HG02852 (cell line): ENCODE data around the gene WDR18.

ENCODE experiments used
- ATAC-seq: cut with Tn5 transposase; IDR thresholded peaks from one replicate; pipeline ENCODE4 v1.9.1; 2021; ENCODE audit warnings: mild to moderate bottlenecking, moderate library complexity; ENCODE audit not compliant: unreplicated experiment

The WDR18 gene

DNA sequence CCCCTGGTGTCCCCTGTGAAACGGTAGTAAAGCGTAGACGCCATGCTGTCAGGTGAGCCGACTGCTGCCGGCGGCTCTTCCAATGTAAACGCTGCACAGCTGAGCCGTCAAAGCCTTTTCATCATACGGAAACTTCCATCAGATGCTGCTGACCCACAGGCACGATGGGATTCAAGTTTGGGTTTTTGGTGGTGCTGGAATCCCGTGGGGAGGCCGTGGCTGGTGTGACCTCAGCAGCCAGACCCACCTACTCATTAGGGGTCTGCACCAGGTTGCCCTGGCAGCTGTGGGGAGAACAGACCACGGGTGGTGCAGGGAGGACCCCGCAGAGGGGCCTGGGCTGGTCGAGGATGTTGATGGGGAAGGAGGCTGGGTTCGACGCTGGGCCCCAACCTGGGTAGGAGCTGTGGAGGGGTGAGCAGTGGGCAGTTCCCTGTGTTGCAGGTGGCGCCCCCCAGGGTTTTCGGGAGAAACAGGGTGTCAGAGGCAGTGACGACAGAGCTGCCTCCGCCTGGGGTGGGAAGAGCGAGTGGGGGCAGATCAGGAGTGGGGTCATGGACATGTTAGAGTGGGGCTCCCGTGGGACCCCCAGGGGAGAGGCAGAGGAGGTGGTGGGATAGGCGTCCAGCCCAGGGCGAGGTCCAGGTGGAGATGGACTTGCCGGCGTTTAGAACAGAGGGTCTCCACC, 22.7 kb downstream of the WDR18 start:
- no peak for ATAC-seq

DNA sequence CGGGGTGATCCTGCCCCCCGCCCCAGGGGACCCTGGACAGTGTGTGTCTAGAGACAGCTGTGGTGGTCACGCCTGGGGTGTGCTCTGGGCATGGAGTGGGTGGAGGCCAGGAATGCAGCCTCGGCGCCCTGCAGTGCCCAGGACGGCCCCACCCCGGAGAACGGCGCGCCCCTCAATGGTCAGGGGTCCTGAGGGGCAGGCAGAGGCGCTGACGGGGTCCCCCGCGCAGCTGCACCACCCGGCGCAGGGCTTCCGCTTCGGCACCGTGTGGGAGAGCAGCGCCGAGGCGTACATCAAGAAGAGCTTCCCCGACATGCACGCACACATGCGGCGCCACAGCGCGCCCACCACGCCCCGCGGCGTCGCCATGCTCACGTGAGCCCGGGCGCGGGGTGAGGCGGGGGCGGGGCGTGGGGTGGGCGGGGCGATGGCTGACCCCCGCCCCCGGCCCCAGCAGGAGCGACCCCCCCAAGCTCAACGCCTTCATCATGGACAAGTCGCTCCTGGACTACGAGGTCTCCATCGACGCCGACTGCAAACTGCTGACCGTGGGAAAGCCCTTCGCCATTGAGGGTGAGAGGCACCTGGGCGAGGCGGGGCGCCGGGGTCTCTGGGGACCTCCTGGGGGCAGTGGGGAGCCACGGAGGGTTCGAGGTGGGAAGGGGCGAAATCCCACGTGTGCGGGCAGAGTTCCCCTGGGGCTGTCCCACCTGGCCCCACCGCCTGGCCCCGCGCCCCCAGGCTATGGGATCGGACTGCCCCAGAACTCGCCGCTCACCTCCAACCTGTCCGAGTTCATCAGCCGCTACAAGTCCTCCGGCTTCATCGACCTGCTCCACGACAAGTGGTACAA, 23.5 kb downstream of the WDR18 start:
- ATAC-seq, result no peak

DNA sequence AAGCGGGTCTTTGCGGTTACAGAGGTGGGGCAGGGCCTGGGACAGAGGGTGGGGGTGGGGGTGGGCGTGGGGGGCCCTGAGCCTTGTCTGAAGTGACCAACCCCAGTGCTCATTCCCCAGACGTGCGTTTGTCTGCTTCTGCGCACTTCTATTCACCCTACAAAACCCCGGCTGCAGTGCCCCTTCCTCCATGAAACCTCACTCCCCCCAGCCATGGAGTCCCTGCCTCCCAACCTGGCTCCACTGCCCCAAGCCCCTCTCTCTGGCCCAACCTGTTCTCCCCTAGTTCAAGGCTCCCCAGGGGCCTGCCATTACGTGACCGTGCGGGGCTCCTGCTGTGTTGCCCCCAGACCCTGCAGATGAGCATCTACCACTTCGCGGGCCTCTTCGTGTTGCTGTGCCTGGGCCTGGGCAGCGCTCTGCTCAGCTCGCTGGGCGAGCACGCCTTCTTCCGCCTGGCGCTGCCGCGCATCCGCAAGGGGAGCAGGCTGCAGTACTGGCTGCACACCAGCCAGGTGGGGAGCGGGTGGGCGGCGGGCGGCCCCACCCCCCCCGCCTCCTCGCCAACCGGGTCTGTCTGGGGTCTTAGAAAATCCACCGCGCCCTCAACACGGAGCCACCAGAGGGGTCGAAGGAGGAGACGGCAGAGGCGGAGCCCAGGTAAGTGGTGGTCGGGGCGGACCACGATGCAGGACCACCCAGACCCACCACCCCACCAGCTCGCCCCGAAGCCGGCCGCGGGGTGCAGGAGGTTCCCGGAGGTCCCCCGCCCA, 24.3 kb downstream of the WDR18 start:
- ATAC-seq, result no peak

DNA sequence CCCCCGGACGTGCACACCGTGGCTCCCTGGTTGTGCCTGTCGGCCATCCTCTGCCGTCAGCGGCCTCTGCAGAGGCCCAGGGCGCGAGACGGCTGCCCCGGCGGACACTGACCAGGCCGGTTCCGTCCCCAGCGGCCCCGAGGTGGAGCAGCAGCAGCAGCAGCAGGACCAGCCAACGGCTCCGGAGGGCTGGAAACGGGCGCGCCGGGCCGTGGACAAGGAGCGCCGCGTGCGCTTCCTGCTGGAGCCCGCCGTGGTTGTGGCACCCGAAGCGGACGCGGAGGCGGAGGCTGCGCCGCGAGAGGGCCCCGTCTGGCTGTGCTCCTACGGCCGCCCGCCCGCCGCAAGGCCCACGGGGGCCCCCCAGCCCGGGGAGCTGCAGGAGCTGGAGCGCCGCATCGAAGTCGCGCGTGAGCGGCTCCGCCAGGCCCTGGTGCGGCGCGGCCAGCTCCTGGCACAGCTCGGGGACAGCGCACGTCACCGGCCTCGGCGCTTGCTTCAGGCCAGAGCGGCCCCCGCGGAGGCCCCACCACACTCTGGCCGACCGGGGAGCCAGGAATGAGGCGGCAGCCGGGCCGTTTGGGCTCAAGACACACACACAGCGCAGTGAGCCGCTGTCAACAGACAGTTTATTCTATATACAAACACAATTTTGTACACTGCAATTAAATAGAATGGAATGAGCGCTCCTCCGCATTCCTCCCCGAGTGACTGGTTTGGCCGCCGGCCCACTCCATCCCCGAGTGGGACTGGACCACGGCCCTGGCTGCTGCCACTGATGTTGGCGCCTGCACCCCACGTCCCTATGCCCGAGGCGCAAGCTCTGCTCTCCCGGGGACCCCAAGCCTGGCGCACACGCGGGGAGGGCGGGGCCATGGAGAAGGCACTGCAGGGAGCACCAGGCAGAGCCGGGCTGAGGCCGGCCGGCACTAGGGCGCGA, 25.2 kb downstream of the WDR18 start:
- no peak for ATAC-seq

DNA sequence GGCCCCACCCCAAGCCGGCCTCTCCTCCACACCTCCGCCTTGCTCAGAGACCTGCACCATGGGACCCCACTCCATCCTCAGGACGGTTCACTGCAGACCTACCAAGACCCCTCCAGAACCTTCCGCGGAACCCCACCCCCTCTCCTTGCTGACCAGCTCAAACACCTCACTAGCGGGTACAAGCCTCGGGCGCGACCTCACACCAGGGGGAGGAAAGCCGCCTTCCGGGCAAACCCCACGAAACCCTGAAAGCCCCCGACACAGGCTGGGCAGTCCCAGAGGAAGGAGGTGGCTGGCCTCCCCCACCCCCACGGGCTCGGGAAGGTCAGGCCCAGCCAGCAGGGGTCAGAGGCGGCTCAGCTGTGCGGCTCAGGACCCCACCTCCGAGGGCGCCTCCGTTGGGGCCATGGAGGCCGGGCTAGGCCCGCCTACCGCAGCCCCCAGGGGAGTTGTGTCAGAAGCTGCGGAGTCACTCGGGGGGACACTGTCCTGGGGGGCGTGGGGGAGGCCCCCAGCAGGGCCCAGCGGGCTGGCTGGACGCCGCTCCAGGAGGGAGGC, 25.9 kb downstream of the WDR18 start:
- ATAC-seq, result no peak

DNA sequence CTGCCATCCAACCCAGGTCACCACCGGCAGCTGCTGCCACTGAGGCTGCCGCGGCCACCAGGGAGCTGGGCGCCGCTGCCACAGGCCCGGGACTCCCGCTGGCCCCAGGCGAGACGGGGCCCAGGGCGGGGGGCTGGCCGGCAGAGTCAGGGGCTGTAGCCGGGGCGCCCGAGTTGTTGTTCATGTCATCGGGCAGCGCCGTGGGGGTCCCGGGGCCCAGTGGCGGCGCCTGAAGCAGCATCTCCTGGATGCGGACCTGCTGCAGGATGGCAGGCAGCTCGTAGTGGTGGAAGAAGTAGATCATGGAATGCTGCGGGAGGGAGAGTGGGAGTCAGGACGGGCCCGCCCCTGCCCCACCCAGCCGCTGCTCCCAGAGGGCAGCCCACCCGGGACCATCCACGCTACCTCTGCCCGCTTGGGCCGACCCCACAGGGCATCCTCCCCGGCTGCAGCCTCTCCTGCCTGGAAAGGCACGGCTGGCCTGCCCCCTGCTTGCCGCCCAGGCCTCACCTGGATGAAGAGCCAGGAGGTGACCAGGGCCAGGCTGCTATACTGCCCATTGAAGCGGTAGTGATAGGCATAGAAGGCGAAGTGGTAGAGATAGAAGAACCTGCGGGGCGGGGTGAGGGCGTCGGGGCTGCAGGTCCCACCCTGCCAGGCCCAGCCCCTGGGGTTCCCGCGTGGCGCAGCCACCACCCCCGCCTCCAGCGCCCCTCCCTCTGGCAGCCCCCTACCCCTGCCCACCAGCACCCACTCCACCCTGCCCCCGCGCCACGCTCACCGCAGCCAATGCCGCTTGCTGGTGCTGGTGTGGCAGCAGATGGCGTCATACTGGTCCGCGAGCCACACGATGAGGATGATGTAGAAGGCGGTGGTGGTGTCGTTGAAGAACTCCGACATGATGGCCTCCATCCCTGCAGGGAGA, 26.7 kb downstream of the WDR18 start:
- ATAC-seq, result no peak

DNA sequence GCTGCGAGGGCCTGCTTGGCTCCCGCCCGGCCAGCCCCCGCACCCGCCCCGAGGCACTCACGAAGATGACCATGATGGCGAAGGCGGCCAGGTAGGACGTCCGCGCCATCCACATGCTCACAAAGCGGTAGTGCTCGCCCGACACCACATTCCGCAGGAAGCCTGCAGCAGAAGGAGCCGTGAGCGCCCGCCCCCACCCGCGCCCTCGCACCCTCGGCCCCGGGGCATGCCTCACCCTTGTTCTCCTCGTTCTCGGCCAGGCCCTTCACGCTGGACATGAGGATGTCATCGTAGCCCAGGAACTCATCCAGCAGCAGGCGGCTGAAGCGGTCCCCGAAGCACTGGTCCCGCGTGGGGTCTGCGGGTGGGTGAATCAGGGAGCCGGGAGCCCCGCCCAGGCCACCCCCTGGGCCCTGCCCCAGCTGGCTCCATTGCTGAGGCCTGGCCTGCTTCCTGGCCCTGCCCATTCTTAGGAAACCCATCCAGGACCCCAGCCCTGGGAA, 27.7 kb downstream of the WDR18 start:
- no peak for ATAC-seq

DNA sequence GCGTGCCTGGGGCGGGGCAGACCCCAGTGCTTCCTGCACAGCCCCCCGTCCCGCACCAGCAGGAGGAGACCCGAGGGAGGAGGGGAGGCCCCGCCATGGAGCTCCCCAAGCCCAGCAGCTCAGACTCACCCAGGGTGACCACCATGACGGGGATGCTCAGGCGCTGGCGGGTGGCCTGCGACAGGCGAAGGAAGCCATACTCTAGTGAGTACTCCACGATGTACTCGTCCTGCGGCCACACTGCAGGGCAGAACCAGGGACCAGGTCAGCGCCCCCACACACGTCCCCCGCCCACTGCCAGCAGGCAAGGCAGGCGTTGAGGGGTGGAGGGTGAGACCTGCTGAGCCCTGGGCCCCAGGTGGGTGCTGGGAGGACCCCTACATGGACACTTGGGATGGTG, 28.2 kb downstream of the WDR18 start:
- no peak for ATAC-seq

DNA sequence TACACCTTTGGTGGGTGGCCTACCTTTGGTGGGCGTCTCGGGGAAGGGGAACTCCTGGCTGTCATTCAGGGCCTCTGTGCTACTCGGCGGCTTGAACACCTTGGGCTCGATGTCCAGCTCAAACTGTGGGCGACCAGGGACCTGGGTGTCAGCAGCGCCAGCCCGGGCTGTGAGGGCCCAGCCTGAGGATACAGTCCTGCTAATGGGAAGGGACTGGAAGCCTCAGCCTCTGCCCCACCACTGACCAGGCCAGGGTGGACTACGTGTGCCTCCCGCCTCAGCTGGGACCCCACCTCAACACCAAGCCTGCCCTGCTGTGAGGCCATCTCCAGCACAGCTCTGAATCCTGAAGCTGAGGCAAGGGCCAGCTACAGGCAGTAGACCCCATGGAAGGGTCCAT, 29.1 kb downstream of the WDR18 start:
- ATAC-seq, result no peak

DNA sequence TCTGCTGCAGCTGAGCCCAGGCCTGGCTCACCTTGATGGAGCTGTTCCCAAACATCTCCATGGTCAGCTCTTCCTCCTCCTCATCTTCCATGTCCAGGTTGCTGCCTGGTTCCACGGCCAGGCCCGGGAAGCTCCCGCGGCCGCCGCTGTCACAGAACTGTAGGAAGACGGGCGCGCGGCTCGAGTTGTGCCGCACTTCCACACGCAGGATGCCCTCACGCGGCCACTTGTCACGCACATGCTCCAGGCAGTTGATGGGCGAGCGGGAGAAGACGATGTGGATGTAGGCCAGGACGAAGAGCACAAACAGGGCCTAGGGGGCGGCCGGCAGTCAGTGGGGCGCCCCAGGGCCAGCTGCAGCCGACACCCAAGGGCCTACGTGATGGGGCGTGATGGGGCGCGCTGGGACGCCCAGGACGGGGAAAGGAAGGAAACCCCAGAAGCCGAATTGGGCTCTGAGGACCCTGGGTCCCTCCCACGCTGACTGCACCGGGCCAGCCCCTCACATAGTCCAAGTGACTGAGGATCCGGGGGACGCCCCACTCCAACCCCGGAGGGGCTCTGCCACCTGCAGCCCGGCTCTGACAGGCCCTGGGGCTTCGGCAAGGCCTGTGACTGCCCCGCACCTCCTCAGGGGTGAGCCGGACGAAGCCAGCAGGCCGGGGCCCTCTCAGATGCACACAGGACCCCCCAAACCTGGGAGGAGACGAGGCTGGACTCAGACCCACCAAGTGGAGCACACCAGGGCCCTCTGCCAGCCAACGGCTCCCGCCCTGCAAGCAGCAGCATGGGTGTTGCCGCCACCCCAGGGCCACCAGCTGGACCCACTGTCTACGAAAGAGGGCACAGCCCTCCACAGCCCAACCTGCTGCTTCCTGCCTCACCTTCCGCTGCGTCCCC, 30.3 kb downstream of the WDR18 start:
- no peak for ATAC-seq

DNA sequence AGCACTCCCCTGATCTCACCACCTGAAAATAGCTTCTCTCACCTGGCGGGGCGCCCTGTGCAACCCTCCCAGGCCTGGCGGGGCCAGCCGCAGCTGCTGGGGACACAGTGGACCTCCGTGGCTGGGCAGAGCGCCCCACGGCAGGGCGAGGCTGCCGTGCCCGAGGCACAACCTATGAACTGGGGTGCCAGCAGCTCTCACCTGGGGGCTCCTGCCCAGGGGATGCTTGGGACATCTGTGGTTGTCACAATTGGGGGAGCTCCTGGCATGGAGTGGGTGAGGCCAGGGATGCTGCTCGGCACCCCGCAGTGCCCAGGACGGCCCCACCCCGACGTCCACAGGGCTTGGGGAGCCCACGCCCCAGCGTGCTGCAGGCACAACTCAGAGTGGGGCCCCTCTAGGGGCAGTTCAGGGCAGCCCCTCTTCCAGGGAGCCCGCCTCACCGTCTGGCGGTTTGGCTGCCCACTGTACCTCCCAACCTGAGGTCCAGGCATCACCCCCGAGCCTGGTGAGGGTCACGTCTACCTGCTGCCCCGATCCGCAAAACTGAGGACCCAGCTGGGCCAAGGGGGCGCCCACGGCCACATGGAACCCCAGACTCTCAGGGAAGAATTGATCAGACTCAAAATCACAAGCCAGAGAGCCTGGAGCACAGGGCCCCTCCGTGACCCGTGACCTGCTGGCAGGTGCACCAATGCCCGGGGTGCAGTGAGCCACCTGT, 31.1 kb downstream of the WDR18 start:
- no peak for ATAC-seq

DNA sequence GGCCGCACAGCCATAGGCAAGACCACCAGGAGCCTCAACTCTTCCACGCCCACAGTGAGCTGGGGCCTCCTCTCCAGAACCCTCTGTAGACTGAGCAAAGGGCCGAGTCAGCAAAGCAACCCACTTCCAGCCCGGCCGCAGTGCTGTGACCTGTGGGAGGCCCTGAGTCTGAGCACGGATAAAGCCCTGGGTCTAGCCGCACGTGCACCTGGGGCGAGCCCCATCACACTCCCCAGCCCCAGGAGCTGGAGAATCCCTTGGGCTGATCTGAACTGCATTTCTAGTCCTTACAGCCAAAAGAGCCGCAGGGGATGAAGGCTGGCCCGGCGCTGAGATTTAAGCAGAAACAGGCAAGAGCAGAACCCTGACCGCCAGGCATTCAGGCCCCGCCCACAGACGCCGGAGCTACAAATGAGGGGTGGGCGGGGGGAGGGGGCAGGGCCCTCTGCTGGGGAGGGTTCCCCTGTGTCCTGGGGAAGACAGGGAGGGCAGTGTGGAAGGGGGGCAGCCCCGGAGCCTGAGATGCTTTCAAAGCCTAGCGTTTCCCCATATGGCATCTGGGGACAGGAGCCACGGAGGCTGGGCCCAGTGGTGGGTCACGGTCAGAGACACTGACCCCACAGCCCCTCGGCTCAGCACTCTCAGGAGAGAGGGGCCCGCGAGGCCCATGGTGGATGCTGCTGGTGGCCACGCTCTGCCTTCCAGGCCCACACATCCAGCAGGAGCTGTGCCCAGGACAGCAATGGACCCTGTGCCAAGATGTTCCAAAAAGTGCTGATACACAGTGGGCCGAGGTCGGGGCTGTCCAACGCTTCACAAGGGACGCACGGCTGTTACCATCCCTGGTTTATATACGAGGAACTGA, 31.9 kb downstream of the WDR18 start:
- no peak for ATAC-seq

DNA sequence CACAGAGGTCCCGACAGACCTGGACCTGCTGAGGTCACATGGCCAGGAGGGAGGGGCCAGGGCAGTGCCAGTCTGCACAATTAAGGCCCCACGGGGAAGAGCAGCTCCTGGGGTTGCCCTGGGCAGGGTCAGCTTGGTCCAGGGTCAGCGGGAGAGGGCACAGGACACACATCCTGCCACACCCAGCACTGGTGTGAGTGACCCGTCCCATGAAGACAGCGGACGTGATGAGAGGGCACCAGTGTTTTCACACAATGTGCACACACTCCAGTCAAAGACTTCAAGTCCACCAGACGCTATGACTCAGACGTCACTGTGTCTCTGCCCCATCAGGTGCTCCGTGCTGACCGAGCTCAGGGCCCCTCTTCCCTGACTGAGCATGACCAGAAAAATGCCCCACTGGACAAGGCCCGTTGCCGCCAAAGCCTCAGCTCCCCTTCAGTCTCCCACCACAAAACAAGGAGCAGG, 32.5 kb downstream of the WDR18 start:
- no peak for ATAC-seq

DNA sequence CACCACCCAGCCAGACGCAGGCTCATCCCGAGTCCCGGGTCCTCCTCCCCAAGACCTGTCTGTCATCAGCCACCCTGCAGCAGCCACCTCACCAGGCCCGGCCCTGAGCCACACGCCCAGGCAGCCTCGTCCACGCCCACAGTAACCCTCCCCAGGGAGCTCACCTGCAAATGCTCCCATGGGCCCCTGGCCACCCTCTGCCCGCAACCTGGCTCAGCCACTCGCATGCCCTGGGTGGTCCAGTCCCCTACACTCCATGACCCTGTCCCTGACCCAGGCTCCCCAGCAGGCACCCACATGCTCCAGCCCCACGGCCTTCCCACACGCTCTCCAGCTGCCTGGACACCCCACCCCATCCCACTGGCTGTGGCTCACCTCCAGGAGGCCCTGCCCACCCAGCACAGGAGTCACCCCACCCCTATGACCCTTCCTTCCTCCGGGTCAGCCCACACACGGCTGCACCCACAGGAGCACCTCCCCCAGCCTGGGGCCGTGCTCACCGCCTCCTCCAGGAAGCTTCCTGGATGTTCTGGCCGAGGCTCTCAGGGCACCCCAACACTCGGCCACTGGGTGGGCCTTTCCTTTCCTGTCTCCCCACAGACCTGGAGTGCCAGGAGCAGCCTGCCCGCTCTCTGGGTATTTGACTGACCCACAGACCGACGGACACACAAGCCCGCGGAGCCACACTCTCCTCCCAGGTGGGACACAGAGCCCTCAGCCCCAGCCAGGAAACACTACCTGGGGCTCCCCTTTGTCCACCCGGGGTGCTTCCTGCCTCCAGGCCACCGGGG, 33.2 kb downstream of the WDR18 start:
- ATAC-seq, result no peak

DNA sequence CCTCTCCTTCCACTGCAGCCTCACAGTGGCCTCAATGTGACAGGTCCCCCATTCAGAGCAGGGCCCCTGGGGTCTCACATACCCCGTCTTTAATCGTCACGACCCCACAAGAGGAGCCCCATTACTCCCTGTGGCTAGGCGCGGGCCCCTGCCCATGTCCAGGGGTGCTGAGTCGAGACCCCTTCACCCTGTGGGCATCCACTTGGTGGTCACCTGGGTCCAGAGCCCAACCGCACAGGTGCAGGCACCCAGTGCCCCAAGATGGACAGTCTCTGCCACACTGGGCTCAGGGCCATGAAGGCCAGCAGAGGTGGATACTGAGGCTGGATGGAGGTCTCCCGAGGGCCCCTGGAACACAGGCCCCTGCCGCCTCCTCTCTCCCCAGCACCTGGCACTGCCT, 33.8 kb downstream of the WDR18 start:
- ATAC-seq, result no peak

DNA sequence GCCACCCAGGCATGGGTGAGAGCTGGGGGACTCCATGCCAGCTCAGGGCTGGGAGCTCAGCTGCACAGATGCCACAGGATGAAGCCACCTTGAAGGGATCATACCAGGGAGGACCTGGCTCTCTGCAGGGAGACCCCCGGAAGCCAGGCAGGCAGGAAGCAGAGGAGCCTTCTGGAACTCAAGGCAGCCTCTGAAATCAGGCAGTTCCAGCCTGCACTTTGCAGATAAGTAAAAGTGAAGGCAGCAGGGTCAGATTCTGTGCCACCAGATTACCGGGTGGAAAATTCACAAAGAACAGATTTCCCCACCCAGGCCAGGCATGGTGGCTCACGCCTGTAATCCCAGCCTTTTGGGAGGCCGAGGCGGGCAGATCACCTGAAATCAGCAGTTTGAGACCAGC, 34.2 kb downstream of the WDR18 start:
- no peak for ATAC-seq
